GM21529 (cell line): ENCODE measurements around the gene SEC24B.
"Not testable (repeated sequence)": the region's sequence is repeated elsewhere in the genome, so short reads cannot be mapped to it uniquely, and the experiment has no call there.

Experiments
- ATAC-seq: cut with Tn5 transposase; IDR thresholded peaks from one replicate; pipeline ENCODE4 v1.9.1; 2021; ENCODE audit not compliant: unreplicated experiment

SEC24B gene

DNA sequence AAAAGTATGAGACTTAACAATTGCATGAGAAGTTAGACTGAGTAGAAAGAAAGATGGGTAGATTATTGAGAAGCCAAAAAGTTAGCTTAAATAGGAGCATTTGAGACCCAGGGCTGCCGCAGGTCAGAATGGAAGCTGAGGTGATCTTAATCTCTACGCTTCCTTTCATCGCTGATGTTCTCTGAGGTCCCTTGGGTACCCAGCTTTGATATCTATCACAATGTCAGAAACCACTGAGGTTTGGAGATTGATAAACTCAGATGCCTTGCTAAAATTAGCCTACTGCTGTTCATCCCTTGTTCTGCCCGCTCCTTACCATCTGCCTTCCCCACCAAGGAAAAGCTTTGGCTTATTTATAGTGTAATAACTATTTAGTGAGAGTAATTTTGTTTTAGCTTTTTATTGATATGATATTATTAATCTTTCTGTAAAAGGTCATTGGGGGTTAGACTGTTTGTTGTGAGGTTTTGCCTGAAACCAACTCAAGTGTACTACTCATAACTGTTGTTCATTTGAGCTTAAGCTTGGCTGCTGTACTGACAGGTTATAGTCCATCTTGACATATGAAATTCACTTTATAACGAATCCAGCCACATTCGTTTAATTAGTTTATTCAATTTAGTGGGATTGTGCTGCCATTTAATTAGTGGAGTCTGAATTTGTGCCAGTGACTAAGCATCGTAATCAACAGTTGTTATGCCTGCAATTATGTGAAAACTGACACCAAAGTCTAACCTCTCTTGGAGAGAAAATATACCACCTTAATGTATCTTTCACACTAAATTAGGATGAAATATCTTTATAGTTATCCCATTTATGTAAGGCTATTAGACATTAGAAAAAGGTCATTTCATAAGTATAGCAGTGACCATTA is 141.6 kb downstream of the SEC24B start:
- ATAC-seq = no peak

- no peak for ATAC-seq
Measured at GRCh38 chr4:109576462-109576861, 142.8 kb downstream of the SEC24B start.

GRCh38 chr4:109578846-109579245 is 145.2 kb downstream of the SEC24B start:
- no peak for ATAC-seq

- not testable (repeated sequence) for ATAC-seq
Measured at GRCh38 chr4:109579997-109580396, 146.4 kb downstream of the SEC24B start.

GRCh38 chr4:109588176-109588575 is 154.6 kb downstream of the SEC24B start:
- ATAC-seq = peak; percentile 94

- ATAC-seq = no peak
Measured at GRCh38 chr4:109589119-109589518, 155.5 kb downstream of the SEC24B start.

- ATAC-seq = no peak
Measured at GRCh38 chr4:109589605-109590004, 156.0 kb downstream of the SEC24B start.
